B cell (primary cell): ENCODE results near the gene RIPOR2. TPM values are rescaled to one million over a fixed set of nuclear protein-coding genes. Genes with fewer than 3 reads are reported as not detected.
A peak's percentile ranks its signal among the peaks of the same experiment; 100 is the strongest.

ENCODE experiments used
- ATAC-seq: fragments of 200-7000 bp; cut with Tn5 transposase; one replicate; pipeline ENCODE4 v1.10.0; 2021; ENCODE audit warnings: low read depth, mild to moderate bottlenecking, moderate number of reproducible peaks, moderate library complexity
- CTCF ChIA-PET: fragments of 350-600 bp; sonication (Branson Sonifier 250); formaldehyde crosslinking; loops from one replicate; lab custom pipeline; 2021; ENCODE audit warnings: antibody characterized with exemption, inconsistent platforms; lab: Charles Lee
- POLR2A ChIA-PET: fragments of 350-600 bp; sonication (Branson Sonifier 250); formaldehyde crosslinking; loops from one replicate; lab custom pipeline; 2021; ENCODE audit warnings: antibody characterized with exemption; lab: Charles Lee
- DNase-seq: peaks from one replicate; pipeline ENCODE4 v3.0.0; 2013
- H2AFZ ChIP-seq: 2 replicates; pipeline ENCODE4 v1.6.1; 2012; ENCODE audit warnings: mild to moderate bottlenecking, low read depth, low read length; ENCODE audit not compliant: insufficient read depth, poor library complexity, severe bottlenecking
- H3K27ac ChIP-seq, 2 donors: 1 replicate in 1 of 2; 2 replicates in 1 of 2; pipeline ENCODE4 v1.5.1; 2012 to 2013; ENCODE audit warnings: low read length in 2 of 2, mild to moderate bottlenecking in 2 of 2, moderate library complexity in 1 of 2
- H3K27me3 ChIP-seq, 4 experiments: fragments of 200-600 bp in 1 of 4; sonication (generic) in 1 of 4; replicated peaks in 1 of 4; 1 replicate in 2 of 4; 2 replicates in 2 of 4; pipeline versions ENCODE4 v1.6.1 to v1.7.0; 2013 to 2016; ENCODE audit warnings: low read length in 3 of 4, mild to moderate bottlenecking in 2 of 4, mixed read lengths in 1 of 4, moderate library complexity in 1 of 4; ENCODE audit not compliant: insufficient read depth in 4 of 4, control insufficient read depth in 3 of 4; ENCODE audit errors: control extremely low read depth in 1 of 4
- H3K36me3 ChIP-seq, 2 experiments: replicated peaks in 1 of 2; 1 replicate in 1 of 2; 2 replicates in 1 of 2; pipeline versions ENCODE4 v1.6.1 to v1.7.1; 2013; ENCODE audit warnings: low read length in 1 of 2; ENCODE audit not compliant: insufficient read depth in 2 of 2, control insufficient read depth in 1 of 2; ENCODE audit errors: control extremely low read depth in 1 of 2, extremely low read depth in 1 of 2
- H3K4me1 ChIP-seq, 2 donors: fragments of 200-600 bp in 1 of 2; sonication (generic) in 1 of 2; 1 replicate in 1 of 2; 2 replicates in 1 of 2; pipeline versions ENCODE4 v1.5.1 to v1.6.1; 2013 to 2017; ENCODE audit warnings: low read length in 2 of 2; ENCODE audit not compliant: control insufficient read depth in 2 of 2, insufficient read depth in 2 of 2
- H3K4me2 ChIP-seq: replicated peaks from 2 replicates; pipeline ENCODE3; 2012; ENCODE audit warnings: mild to moderate bottlenecking, low read depth, low read length; ENCODE audit not compliant: poor library complexity, severe bottlenecking
- H3K4me3 ChIP-seq, 5 experiments: fragments of 200-600 bp in 1 of 5; sonication (generic) in 1 of 5; 1 replicate in 3 of 5; 2 replicates in 2 of 5; pipeline versions ENCODE4 v1.5.1 to v1.7.0; 2011 to 2016; ENCODE audit warnings: low read length in 4 of 5, mild to moderate bottlenecking in 4 of 5, low read depth in 2 of 5, control low read depth in 1 of 5, moderate library complexity in 1 of 5; ENCODE audit not compliant: insufficient read depth in 1 of 5; ENCODE audit errors: control extremely low read depth in 1 of 5, extremely low read depth in 1 of 5
- H3K79me2 ChIP-seq: fragments of 200-600 bp; sonication (generic); one replicate; pipeline ENCODE4 v1.6.0; 2016; ENCODE audit warnings: low read length; ENCODE audit not compliant: control insufficient read depth, insufficient read depth
- H3K9ac ChIP-seq: fragments of 200-600 bp; sonication (generic); 2 replicates; pipeline ENCODE4 v1.6.1; 2017; ENCODE audit warnings: mild to moderate bottlenecking, low read length, moderate library complexity
- H3K9me3 ChIP-seq, 3 donors: one replicate each; pipeline versions ENCODE4 v1.6.1 to v1.7.1; 2013; ENCODE audit warnings: low read length in 2 of 3; ENCODE audit not compliant: control insufficient read depth in 2 of 3, insufficient read depth in 1 of 3; ENCODE audit errors: control extremely low read depth in 1 of 3
- H4K20me1 ChIP-seq: 2 replicates; pipeline ENCODE4 v1.6.0; 2012; ENCODE audit warnings: mild to moderate bottlenecking, low read length; ENCODE audit not compliant: insufficient read depth, control insufficient read depth, poor library complexity, severe bottlenecking
- H3K27ac Mint-ChIP-seq: one replicate; pipeline ENCODE4 v1.8.0; 2021; ENCODE audit warnings: mixed read lengths
- H3K27me3 Mint-ChIP-seq: one replicate; pipeline ENCODE4 v1.8.0; 2021; ENCODE audit warnings: mixed read lengths
- H3K4me1 Mint-ChIP-seq: one replicate; pipeline ENCODE4 v1.8.0; 2021; ENCODE audit warnings: mixed read lengths
- H3K4me3 Mint-ChIP-seq: one replicate; pipeline ENCODE4 v1.8.0; 2021; ENCODE audit warnings: mixed read lengths
- H3K9me3 Mint-ChIP-seq: one replicate; pipeline ENCODE4 v1.8.0; 2022; ENCODE audit warnings: mixed read lengths; ENCODE audit not compliant: insufficient read depth
- EZH2 ChIP-seq: IDR thresholded peaks from 2 replicates; pipeline ENCODE4 v1.6.1; 2012; ENCODE audit warnings: borderline replicate concordance, low read depth, mild to moderate bottlenecking, moderate library complexity, low read length; ENCODE audit not compliant: insufficient read depth, poor library complexity, severe bottlenecking
- WGBS: methylation state at CpG from one replicate; pipeline ENCODE4 v1.1.5; 2013; ENCODE audit warnings: missing lambda C conversion rate; ENCODE audit not compliant: insufficient coverage; 5-methylcytosine and 5-hydroxymethylcytosine counted together
- intact Hi-C: fragments of 100-400 bp; cut with micrococcal nuclease; formaldehyde crosslinking; loops from one replicate; pipeline ENCODE4 v1.10.0; 2022
- polyA plus RNA-seq: library from polyadenylated mRNA; depleted of rRNA; stranded (reverse); fragments of >200 nt; gene quantifications from 2 replicates; pipeline ENCODE4 v1.2.3, GENCODE V29; 2012
- total RNA-seq, 2 donors: library from RNA; stranded (reverse); fragments of 120-200 nt in 1 of 2; gene quantifications; 1 replicate in 1 of 2; 2 replicates in 1 of 2; pipeline versions ENCODE4 v1.2.3 to v1.2.4, GENCODE V29; 2013 to 2022
- TF ChIP-seq, protein P1 (sequence below): fragments of 200-600 bp; IDR thresholded peaks from one replicate; pipeline ENCODE4 v1.8.0; 2022; ENCODE audit warnings: antibody characterized with exemption, mild to moderate bottlenecking

RIPOR2 gene
- total and polyA plus RNA-seq, 2 donors (not counting 1 experiment from before 2014, with no cell fraction given) = 300 to 430 TPM

DNA sequence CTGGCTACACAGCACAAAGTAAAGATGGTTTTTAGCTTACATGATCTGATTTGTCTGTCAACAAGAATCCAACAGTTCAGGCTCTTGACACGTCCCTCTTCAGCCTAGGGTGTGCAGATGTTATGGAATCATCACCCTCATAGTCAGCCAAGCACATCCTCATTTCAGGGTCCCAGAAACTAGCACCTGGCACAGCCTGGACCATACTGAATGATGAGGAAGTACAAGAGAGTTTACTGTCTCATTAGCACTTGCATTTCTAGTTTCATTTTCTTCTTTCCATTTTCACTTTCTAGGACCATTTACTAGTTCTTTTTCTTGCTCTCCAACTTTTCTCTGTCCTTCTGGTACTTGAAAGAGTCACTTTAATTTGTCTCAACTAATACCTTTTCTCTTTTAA, 6.5 kb downstream of the RIPOR2 start:
- H4K20me1 ChIP-seq = peaks cover 74% of the 10 kb centered on the region

More for the DNA sequence above, 6.5 kb downstream of the RIPOR2 start:
- ATAC-seq (peak; percentile 37), DNase-seq (peak; percentile 77)
- Histone ChIP-seq H3K27me3 (no peaks in the 10 kb centered on the region), H3K9ac (peak overlapping the region; percentile 84), H3K4me3 (peak overlapping the region; percentile 2 to 86 (median 35)), H3K79me2 (peaks cover 100% of the 10 kb centered on the region), H3K4me2 (peak overlapping the region; percentile 77), H3K36me3 (peaks cover 12 to 82% of the 10 kb centered on the region in 2 experiments), H3K9me3 (no peaks in the 10 kb centered on the region), H3K4me1 (peaks cover 67 to 75% of the 10 kb centered on the region in 2 donors), H3K27ac (peak overlapping the region; percentile 60 to 93), H2AFZ (no peak overlapping the region)
- ChIA-PET CTCF (interaction anchor here (1.0 to 19.0 kb wide), 7 partner anchors 9 to 142 kb away, joined by 3 to 465 read pairs (median 5); no protein-coding TSS in a partner anchor), POLR2A (interaction anchor here (1.8 to 3.0 kb wide), 3 partner anchors 18 to 63 kb away, joined by 6 to 10 read pairs (median 7); no protein-coding TSS in a partner anchor)
- Mint-ChIP-seq H3K4me1 (peaks cover 79% of the 10 kb centered on the region), H3K4me3 (peak overlapping the region; percentile 97), H3K27me3 (no peaks in the 10 kb centered on the region), H3K9me3 (peaks cover 4% of the 10 kb centered on the region), H3K27ac (peak overlapping the region; percentile 99)
- WGBS = no CpG with 5 or more reads among the region's 1 CpG
- intact Hi-C loops = loop anchor here (1.0 kb wide), 1 partner anchor 10 kb away; no protein-coding TSS in a partner anchor
- TF ChIP-seq, protein P1, sequence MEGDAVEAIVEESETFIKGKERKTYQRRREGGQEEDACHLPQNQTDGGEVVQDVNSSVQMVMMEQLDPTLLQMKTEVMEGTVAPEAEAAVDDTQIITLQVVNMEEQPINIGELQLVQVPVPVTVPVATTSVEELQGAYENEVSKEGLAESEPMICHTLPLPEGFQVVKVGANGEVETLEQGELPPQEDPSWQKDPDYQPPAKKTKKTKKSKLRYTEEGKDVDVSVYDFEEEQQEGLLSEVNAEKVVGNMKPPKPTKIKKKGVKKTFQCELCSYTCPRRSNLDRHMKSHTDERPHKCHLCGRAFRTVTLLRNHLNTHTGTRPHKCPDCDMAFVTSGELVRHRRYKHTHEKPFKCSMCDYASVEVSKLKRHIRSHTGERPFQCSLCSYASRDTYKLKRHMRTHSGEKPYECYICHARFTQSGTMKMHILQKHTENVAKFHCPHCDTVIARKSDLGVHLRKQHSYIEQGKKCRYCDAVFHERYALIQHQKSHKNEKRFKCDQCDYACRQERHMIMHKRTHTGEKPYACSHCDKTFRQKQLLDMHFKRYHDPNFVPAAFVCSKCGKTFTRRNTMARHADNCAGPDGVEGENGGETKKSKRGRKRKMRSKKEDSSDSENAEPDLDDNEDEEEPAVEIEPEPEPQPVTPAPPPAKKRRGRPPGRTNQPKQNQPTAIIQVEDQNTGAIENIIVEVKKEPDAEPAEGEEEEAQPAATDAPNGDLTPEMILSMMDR = no peak
- no peak for TF ChIP-seq EZH2
